ENCODE data around the gene ESRRA.

The ESRRA gene

DNA sequence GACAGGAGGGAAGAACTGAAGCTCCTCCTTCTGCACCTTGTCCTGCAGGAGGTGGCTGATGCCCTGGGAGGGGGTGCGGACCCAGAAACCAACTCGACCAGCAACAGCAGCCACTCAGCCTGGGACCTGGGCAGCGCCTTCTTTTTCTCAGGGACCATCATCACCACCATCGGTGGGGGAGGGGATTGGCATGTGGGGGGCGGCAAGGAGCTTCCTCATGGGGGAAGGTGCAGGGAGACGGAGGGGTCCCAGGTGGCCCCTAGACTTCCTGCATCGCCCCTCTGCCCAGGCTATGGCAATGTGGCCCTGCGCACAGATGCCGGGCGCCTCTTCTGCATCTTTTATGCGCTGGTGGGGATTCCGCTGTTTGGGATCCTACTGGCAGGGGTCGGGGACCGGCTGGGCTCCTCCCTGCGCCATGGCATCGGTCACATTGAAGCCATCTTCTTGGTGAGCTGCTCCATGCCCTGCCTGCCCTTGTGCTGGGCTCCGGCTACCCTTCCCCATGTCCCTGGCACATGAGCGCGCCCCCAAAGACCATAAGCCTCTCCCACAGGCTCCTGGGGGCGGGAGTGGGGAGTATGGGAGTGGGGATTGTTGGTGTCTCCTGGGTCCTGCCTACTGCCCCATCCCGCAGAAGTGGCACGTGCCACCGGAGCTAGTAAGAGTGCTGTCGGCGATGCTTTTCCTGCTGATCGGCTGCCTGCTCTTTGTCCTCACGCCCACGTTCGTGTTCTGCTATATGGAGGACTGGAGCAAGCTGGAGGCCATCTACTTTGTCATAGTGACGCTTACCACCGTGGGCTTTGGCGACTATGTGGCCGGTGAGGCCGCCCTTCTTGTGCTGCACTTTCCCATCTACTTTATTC is 8.3 kb upstream of the ESRRA start:
- H3K27ac ChIP-seq: no peak overlapping the region
- TF ChIP-seq CTCF (conservative IDR thresholded peaks at IDR 0.05): no peak

GRCh38 chr11:64297699-64298358 is 7.5 kb upstream of the ESRRA start:
- no peak overlapping the region for H3K27ac ChIP-seq
- no peak for TF ChIP-seq CTCF (conservative IDR thresholded peaks at IDR 0.05)

DNA sequence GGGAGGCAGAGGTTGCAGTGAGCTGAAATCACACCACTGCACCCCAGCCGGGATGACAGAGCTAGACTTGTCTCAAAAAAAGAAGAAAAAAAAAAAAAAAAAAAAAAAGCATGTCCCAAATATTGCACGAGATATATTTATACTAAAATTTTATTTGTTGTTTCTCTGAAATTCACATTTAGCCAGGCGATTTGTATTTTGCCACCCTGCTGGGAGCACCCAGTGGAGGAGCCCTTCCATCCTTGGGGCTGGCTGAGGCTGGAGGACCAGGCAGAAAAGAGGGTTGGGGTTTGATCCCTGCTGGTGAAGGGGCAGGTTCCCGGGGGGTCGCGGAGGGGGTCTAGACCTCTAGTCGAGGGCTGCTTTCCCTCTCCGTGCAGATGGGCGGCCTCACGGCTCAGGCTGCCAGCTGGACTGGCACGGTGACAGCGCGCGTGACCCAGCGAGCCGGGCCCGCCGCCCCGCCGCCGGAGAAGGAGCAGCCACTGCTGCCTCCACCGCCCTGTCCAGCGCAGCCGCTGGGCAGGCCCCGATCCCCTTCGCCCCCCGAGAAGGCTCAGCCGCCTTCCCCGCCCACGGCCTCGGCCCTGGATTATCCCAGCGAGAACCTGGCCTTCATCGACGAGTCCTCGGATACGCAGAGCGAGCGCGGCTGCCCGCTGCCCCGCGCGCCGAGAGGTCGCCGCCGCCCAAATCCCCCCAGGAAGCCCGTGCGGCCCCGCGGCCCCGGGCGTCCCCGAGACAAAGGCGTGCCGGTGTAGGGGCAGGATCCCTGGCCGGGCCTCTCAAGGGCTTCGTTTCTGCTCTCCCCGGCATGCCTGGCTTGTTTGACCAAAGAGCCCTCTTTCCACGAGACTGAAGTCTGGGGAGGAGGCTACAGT is 6.1 kb upstream of the ESRRA start:
- TF ChIP-seq CTCF (conservative IDR thresholded peaks at IDR 0.05): peak; percentile 38
- peak overlapping the region; percentile 73 for H3K27ac ChIP-seq

DNA sequence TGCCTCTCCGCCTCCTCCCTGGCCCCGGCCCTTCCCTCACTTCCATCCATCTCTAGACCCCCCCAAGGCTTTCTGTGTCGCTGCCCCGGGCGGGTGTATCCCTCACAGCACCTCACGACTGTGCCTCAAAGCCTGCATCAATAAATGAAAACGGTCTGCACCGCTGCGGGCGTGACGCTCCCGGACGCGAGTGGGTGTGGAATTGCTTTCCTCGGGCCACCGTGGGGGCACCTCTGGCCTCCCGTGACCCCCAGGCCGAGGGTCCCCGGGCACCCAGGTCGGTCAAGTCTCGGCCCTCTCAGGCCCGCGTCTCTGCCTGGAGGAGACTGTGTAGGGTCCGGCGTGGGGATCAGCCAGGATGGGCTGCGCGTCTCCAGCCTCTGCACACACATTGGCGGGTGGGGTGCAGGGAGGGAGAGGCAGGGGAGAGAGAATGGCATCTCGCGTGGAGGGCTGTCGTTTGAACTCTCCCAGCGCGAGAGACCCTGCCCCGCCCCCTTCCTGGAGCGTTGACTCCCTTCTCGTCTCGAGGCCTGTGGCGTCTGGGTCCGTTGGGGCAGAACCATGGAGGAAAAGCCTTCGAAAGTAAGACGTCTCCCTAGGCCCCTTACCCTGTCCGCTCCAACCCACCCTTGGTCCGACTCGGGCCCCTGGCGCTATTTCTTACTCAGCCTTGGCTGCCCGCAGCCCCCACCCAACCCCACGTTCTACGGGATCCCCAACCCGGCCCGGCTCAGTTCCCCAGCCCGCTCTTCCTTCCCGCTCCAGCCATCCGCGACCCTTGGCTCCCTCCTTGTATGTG is 5.3 kb upstream of the ESRRA start, which contains the start of gene CATSPERZ:
TSS of gene CATSPERZ (plus strand) at position 512 of the 802 bp plus-strand sequence. CDS start at position 565, 53 bp downstream.
- peak within 1 kb of the TSS; percentile 73 for H3K27ac ChIP-seq
- TF ChIP-seq CTCF (conservative IDR thresholded peaks at IDR 0.05): no peak

DNA sequence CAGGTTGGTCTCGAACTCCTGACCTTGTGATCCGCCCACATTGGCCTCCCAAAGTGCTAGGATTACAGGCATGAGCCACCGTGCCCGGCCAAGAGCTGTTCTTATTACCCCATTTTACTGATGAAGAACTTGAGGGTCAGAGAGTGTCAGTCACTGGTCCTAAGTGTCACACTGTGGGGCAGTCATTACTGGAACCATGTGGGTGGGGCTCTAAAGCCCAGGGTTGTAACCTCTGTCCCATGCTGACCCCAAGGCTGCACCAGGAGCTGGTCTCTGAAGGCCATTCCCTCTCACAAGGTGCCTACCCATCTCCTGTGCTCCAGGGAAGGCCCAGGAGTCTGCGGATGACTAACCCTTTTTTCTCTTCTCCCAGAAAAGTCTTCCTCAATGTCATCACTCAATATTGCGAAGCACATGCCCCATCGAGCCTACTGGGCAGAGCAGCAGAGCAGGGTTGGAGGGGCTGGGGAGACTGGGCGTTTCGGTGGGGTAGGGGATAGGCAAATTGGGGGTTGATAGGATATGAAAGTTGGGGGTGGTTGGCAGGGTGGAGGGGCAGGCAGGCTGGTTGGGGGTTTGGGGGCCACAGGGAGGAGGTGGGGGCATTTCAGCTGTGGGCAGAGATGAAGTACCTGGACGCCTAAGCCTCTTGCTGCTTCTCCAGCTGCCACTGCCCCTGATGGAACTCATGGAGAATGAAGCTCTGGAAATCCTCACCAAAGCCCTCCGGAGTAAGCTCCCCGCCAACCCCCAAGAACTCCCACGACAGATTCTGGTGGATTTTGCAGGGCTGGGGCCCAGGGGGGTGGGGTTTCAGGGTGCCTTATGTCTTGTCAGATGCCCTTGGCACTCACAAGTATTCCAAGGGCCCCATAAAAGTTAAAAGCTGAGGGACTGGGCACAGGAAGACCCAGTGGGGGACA is 2.0 kb upstream of the ESRRA start:
- peak overlapping the region; percentile 95 for H3K27ac ChIP-seq
- TF ChIP-seq CTCF (conservative IDR thresholded peaks at IDR 0.05): no peak

DNA sequence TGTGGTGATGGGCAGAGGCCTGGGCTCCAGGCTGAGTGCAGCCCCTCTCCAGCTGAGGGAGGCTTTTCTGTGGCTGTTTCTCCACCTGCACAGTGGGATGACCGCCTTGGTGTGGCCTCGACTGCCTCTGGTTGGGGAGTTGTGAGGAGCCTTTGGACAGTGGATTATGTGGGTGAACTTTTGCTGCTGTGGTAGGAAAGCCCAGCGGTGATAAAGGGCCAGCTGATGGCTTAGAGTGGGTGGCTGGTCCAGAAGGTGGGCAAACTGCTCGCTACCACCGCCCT is 1.4 kb upstream of the ESRRA start:
- no peak for TF ChIP-seq CTCF (conservative IDR thresholded peaks at IDR 0.05)
- H3K27ac ChIP-seq: peak overlapping the region; percentile 95

All from VCaP (cell line).